GM12872 (cell line): Measurements from ENCODE around the gene CCDC47.

Experiments
- CTCF ChIP-seq: IDR thresholded peaks from 3 replicates; pipeline ENCODE4 v1.5.1; 2011; ENCODE audit warnings: low read depth, mild to moderate bottlenecking, low read length, moderate library complexity; ENCODE audit not compliant: insufficient read depth

CCDC47 gene

GRCh38 chr17:63764716-63765115 lies 8.7 kb downstream of the CCDC47 start:
- no peak for TF ChIP-seq CTCF

DNA sequence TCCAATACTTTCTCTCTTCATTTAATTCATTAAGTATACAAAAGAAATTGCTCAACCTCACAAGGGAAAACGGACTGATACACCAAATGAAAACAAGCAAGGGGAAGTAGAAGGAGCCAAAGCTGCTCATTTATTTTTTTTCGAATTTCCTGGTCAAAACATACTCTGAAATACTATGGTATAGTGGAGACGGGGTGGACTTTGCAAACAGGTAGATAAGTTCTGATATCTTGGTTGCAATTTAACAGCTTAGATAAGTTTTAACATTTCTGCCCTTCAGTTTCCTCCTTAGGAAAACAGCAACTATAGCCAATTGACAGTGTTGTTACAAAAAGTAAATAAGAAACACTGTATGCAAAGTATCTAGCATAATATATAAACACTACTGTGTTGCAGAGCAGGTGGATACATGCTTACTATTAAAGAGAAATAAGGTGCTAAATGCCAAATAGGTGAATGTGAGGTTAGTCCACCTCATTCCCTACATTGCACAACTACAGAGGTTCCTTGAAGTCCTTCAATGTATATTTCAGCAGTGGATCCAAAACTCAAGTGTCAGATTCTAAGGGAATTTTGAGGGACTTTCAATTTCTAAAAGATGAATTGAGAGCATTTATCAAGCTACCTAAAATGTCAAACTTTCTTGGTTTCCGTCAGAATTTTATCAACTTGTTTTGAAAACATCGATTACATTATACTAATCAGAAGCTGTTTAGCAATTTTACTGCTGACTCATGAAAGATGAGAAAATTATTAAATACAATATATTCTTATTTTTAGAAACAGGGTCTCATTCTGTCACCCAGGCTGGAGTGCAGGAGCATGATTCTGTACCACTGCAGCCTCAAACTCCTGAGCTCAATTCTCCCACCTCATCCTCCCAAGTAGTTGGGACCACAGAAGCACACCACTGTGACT lies 11.0 kb downstream of the CCDC47 start:
- TF ChIP-seq CTCF, result no peak

DNA sequence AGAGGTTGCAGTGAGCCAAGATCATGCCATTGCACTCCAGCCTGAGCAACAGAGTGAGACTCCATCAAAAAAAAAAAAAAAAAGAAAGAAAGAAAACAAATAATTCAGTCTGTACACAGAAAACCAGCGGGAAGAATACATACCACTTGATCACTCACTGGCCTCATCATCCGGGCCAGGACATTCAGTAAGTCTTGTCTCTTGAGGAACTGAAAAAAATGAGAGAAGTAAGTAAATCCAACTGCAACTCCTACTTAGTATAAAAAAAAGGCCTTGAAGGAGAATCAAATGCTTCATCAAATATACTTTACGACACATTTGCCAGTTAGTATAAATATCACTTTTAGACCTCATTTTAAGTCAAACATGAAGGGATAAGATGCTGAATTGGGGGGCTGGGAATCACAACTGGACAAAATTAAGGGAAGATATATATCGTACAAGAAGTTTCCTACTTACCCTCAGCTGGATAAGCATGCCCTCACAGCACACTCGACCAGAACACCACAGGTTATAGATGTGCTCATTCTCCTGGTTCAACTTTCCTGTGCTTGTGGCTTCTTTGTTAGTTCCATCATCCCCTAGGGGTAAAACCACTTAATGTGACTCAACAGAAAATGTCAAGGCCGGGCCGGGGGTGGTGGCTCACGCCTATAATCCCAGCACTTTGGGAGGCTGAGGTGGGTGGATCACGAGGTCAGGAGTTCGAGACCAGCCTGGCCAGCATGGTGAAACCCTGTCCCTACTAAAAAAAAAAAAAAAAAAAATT lies 12.4 kb downstream of the CCDC47 start:
- TF ChIP-seq CTCF, result no peak

DNA sequence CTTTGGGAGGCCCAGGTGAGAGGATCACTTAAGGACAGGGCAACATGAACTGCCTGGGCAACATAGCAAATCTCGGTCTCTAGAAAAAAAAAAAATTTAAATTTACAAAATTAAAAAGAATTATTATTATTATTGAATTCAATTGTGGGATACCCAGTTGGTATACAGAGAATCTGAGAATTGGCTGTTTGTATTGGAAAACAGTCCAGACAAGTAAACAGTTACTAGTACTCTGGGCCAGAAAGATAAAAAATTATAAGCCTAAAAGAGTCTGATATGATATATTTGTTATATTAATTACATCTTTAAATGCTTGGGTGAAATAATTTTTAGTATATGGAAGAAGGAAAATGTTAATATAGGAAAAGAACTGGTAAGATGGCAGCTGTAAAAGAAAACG lies 15.0 kb downstream of the CCDC47 start:
- no peak for TF ChIP-seq CTCF

DNA sequence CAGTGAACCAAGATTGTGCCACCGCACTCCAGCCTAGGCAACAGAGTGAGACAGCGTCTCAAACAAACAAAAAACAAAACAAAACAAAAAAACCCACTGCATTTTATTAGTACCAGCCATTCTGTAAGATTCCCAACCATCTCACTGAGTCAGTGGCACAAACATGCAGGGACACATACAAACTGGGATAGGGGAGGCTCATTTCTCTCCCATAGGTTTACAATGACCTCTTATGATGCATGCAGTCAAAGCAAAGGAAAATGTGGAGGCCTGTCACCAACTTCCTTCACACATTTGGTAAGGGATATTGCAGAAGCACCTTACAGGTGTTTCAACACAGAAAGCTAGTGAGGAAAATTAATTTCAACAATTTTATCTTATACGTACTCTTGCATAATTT lies 19.4 kb downstream of the CCDC47 start:
- no peak for TF ChIP-seq CTCF

DNA sequence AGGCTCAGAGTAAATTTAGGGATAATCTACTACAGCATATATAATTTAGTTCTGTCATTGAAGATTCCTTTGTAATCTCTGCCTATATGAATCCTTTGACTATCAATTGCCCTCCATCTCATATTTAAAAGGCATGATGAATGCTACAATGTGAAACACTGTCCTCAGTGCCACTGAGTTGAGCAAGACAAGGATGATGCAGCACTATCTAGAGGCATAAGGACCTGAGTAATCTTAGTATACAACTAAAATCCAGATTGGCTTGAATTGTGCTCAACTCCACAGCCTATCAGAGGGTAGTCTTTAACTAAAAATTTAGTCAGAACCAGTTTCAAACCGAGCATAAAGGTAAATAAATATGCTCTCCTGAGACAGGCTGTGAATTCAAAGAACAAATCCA lies 20.2 kb downstream of the CCDC47 start:
- TF ChIP-seq CTCF, result no peak

GRCh38 chr17:63752707-63753106 lies 20.7 kb downstream of the CCDC47 start:
- no peak for TF ChIP-seq CTCF
